ENCODE data around the gene KCNK6.

GRCh38 chr19:38340927-38341326 is 21.3 kb downstream of the KCNK6 start:
- TF ChIP-seq POLR2A (IDR thresholded peaks at IDR 0.05; ENCODE audit: low read depth, low read length) (no peak), POLR2AphosphoS5 (IDR thresholded peaks at IDR 0.05; ENCODE audit: low read depth, low read length) (no peak), TAF1 (IDR thresholded peaks at IDR 0.05; ENCODE audit: low read depth, low read length) (no peak), PAX5 (IDR thresholded peaks at IDR 0.05; ENCODE audit: insufficient read depth, low read length, severe bottlenecking) (no peak), SPI1 (IDR thresholded peaks at IDR 0.05; ENCODE audit: low read depth, low read length) (no peak)

Measured in GM12891 (cell line).